GM12865 (cell line): ENCODE measurements around the gene PRRT3.

ENCODE experiments used
- DNase-seq: peaks from one replicate; pipeline ENCODE4 v3.0.0; 2010; ENCODE audit warnings: low read depth
- H3K4me3 ChIP-seq: 2 replicates; pipeline ENCODE4 v1.5.1; 2011; ENCODE audit warnings: mild to moderate bottlenecking, low read depth, low read length, control low read depth
- CTCF ChIP-seq: IDR thresholded peaks from 2 replicates; pipeline ENCODE4 v1.5.1; 2011; ENCODE audit warnings: low read length, control low read depth, low read depth, inconsistent platforms; ENCODE audit not compliant: insufficient read depth; ENCODE audit errors: missing control alignments

The PRRT3 gene

GRCh38 chr3:9913601-9914000 lies 38.6 kb downstream of the PRRT3 start:
- no peak overlapping the region for H3K4me3 ChIP-seq
- DNase-seq = no peak
- no peak for TF ChIP-seq CTCF

- DNase-seq = no peak
- H3K4me3 ChIP-seq = no peak overlapping the region
- no peak for TF ChIP-seq CTCF
These were observed 39.8 kb downstream of the PRRT3 start for GRCh38 chr3:9912294-9912935.

- no peak for DNase-seq
- no peak for TF ChIP-seq CTCF
- H3K4me3 ChIP-seq = no peak overlapping the region
These were observed 40.3 kb downstream of the PRRT3 start for GRCh38 chr3:9911863-9912262.

- no peak for TF ChIP-seq CTCF
- H3K4me3 ChIP-seq = no peak overlapping the region
- peak; percentile 47 for DNase-seq
These were observed 42.8 kb downstream of the PRRT3 start for GRCh38 chr3:9909221-9910013.

GRCh38 chr3:9908286-9908685 lies 43.9 kb downstream of the PRRT3 start:
- no peak for DNase-seq
- no peak for TF ChIP-seq CTCF
- H3K4me3 ChIP-seq = no peak overlapping the region

GRCh38 chr3:9906480-9906879 lies 45.7 kb downstream of the PRRT3 start:
- TF ChIP-seq CTCF = no peak
- H3K4me3 ChIP-seq = no peak overlapping the region
- no peak for DNase-seq
